CD4-positive, alpha-beta T cell treated with Interleukin-17A for 4 hours (primary cell): ENCODE data around the gene P4HA1.
"Not testable (repeated sequence)": the region's sequence is repeated elsewhere in the genome, so short reads cannot be mapped to it uniquely, and the experiment has no call there.

Source experiments
- DNase-seq: peaks from one replicate; pipeline ENCODE4 v3.0.0-alpha.2; 2020; ENCODE audit warnings: mixed read lengths

P4HA1 gene

DNA sequence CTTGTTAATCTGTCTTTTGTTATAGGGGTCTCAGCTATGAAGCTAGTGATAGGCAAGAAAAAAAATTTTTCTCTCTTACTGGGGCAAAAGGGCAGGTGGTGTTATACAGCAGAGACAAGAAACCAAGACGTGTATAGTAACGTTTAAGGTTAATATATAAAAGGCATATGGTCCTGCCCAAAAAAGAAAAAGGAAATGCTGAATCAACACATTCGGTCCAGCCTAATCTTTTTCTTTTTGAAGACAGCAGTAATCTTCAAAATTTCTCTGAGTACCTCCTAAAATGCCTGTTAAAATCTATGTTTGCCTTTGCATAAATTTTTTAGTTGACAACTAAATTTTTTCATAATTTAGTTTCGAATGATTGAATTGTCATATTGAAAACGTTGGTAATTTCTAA lies 54.5 kb downstream of the P4HA1 start:
- DNase-seq, result no peak

DNA sequence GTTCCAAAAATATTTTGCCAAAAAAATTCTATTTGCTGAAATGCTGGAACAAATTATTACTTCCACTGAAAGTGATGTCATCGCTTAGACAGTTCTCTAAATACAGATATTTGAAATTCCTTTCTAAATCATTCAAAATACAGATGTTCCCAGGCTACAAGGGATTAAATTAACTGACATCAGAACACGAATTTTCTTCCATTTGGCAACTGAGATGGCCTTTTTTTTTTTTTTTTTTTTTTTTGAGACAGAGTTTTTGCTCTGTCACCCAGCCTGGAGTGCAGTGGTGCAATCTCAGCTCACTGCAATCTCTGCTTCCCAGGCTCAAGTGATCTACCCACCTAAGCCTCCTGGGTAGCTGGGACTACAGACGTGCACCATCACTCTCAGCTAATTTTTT lies 57.0 kb downstream of the P4HA1 start:
- no peak for DNase-seq

DNA sequence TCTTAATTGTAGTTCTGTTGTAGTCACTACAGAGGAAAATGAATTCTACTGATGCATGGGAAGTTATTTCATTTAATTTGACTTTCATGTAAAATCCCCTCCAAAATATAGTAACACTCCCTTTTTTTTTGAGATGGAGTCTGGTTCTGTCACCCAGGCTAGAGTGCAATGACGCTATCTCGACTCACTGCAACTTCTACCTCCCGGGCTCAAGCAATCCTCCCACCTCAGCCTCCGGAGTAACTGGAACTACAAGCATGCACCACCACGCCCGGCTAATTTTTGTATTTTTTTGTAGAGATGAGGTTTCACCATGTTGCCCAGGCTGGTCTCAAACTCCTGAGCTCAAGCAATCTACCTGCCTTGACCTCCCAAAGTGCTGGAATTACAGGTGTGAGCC lies 60.4 kb downstream of the P4HA1 start:
- not testable (repeated sequence) for DNase-seq

DNA sequence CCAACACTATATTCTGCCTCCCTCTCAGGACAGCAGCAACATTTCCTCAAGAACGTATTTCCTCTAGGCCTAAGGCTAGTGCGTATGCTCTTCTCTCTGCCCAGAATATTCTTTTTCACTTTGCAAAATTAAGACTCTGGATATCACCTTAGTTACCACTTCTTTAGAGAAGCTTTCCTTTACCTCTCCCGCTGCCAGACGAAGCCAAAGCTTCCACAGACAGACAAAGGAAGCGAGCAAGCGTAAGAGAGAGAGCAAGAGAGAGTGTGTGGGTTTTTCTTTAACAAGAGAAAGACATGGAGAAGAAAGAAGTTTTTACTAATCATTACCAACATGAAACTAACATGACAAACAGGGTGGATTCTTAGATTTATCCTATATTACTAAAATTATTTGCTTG lies 64.1 kb downstream of the P4HA1 start:
- DNase-seq, result no peak

DNA sequence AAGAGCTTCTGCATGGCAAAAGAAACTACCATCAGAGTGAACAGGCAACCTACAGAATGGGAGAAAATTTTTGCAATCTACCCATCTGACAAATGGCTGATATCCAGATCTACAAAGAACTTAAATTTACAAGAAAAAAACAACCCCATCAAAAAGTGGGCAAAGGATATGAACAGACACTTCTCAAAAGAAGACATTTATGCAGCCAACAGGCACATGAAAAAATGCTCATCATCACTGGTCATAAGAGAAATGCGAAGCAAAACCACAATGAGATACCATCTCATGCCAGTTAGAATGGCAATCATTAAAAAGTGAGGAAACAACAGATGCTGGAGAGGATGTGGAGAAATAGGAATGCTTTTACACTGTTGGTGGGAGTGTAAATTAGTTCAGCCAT lies 70.0 kb downstream of the P4HA1 start:
- DNase-seq, result not testable (repeated sequence)

DNA sequence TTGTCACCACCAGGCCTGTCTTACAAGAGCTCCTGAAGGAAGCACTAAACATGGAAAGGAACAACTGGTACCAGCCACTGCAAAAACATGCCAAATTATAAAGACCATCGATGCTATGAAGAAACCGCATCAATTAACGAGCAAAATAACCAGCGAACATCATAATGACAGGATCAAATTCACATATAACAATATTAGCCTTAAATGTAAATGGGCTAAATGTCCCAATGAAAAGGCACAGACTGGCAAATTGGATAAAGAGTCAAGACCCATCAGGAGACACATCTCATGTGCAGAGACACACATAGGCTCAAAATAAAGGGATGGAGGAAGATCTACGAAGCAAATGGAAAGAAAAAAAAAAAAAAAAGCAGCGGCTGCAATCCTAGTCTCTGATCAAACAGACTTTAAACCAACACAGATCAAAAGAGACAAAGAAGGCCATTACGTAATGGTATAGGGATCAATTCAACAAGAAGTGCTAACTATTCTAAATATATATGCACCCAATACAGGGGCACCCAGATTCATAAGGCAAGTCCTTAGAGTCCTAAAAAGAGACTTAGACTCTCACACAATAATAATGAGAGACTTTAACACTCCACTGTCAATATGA lies 73.1 kb downstream of the P4HA1 start:
- DNase-seq, result not testable (repeated sequence)

DNA sequence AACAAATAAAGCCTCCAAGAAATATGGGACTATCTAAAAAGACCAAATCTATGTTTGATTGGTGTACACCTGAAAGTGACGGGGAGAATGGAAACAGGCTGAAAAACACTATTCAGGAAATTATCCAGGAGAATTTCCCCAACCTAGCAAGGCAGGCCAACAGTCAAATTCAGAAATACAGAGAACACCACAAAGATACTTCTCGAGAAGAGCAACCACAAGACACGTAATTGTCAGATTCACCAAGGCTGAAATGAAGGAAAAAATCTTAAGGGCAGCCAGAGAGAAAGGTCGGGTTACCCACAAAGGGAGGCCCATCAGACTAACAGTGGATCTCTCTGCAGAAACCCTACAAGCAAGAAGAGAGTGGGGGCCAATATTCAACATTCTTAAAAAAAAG lies 73.7 kb downstream of the P4HA1 start:
- DNase-seq, result not testable (repeated sequence)

DNA sequence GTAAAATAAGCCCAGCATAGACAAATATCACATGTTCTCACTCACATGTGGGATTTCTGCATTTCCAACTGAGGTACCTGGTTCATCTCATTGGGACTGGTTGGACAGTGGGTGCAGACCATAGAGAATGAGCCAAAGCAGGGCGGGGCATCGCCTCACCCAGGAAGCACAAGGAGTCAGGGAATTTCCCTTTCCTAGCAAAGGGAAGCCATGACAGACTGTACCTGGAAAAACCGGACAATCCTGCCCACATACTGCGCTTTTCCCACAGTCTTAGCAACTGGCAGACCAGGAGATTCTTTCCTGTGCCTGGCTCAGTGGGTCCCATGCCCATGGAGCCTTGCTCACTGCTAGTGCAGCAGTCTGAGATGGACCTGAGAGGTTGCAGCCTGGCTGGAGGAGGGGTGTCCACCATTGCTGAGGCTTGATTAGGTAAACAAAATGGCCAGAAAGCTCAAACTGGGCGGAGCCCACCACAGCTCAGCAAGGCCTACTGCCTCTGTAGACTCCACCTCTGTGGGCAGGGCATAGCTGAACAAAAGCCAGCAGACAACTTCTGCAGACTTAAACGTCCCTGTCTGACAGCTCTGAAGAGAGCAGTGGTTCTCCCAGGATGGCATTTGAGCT lies 75.0 kb downstream of the P4HA1 start:
- DNase-seq, result not testable (repeated sequence)

DNA sequence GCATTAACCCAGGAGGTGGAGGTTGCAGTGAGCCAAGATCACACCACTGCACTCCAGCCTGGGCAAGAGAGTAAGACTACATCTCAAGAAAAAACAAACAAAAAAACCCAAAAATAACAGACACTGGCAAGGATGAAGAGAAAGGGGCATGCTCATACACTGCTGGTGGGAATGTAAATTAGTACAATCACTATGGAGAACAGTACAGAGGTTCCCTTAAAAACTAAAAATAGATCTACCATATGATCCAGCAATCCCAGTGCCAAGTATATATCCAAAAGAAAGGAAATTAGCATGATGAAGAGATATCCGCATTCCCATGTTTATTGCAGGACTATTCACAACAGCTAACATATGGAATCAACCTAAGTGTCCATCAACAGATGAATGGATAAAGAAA lies 75.6 kb downstream of the P4HA1 start:
- DNase-seq, result no peak

DNA sequence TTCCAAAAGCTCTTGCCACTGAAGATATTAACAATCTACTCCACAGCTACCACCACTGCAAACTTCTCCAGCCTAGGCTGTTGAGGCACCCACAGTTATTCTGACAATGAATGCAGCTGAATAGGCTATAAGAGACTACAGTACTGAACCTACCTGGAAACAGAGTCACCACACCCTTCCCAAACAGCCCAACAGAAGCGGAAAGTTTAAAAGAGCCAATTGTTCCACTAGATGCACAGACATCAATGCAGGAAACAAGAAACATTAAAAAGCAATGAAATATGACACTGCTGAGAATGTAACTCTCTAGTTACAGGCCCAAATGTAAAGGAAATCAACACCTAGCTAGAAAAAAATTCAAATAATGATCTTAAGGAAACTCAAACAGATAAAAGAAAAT lies 77.6 kb downstream of the P4HA1 start:
- no peak for DNase-seq

DNA sequence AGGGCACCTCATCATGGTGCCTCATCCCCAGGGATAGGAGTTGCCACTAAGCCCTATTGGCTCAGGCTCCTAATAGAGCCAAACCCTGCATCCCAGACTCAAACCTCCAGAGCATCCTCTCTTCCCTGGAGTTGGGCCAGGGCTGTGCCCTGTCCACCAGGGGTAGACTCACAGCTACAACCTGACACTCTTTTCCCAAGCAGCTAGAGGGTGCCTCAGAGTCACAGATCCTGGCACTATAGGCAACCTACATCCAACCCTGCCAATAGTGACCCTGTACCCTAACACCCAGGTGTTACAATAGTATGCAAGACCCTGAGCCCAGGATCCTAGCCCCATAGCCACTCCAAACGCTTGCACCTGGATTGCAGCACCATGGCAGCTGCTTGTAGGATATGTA lies 78.0 kb downstream of the P4HA1 start:
- no peak for DNase-seq

DNA sequence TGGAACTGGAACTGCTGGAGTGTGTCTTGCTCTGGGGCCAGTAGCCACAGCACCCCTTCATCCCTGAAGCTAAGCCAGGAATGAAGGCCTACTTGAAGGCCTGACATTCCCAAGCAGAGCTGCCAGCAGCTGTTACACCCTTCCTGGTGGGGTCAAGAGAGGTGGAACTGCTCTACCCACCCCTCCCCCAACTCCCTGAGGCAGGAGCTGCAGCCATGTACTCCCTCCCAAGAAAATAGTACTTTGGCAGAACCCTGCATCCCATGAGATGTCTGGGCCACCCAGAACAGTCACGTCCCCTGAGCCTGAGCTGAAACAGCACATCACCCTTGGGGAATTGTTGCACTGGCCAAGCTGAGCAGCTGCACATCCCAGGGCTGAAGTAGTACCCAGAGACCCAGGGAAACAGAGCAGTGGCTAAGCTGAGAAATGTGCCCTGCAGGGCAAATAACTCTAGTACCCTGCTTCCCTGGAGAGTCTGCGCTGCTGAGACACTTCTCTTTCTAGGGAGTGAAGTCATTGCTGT lies 78.6 kb downstream of the P4HA1 start:
- DNase-seq, result no peak

DNA sequence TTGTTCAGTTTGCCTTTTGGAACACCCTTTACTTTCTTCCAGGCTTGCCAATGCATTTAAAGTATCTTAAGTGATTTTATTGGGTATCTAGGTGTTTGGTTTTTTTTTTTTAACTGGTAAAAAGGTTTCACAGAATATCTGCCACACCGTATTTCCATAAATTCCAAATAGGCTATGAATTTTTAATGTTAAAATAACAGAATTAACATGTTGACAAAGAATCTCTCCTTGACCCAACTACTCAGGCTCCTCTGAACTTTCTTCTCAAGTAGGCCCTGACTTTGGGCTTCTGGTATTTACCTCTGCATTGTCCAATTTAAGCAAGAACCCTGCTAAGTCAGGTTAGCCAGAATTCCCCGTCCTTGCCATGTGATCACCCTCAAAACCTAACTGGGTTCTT lies 80.9 kb downstream of the P4HA1 start:
- no peak for DNase-seq

DNA sequence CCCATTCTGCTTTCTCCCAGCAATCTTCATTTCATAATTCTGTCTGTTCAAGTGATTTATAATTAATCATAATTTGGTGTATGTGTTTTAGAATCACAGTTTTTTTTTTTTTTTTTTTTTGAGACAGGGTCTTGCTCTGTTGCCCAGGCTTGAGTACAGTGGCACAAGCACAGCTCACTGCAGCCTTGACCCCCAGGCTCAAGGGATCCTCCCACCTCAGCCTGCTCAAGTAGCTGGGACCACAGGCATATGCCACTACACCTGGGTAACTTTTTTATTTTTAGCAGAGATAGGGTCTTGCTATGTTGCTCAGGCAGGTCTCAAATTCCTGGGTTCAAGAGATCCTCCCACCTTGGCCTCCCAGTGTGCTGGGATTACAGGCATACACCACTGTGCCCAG lies 92.8 kb downstream of the P4HA1 start:
- no peak for DNase-seq

DNA sequence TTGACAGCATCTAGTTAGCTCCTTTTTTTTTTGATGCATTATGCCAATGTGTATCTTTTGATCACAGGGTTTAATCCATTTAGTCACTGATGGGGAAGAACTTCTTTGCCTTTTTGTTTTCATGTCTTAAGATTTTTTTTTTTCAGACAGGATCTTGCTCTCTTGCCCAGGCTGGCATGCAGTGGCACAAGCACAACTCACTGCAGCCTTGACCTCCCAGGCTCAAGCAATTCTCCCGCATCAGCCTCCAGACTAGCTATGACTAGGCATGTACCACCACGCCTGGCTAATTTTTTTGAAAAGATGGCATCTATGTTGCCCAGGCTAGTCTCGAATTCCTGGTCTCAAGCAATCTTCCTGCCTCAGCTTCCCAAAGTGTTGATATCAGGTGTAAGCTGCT lies 95.7 kb downstream of the P4HA1 start:
- DNase-seq, result no peak

DNA sequence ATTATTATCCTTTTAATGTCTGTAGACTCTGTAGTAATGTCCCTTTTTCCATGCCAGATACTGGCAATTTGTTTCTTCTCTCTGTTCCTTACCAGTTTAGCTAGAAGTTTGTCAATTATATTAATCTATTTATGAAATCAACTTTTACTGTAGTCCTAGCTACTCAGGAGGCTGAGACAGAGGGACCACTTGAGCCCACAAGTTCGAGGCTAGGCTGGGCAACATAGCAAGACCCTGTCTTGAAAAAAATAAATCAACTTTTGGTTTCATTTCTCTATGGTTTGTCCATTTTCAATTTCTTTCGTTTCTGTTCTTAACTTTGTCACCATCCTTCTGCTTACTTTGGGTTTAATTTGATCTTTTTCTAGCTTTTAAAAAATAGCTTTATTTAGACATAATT lies 99.6 kb downstream of the P4HA1 start:
- DNase-seq, result no peak

DNA sequence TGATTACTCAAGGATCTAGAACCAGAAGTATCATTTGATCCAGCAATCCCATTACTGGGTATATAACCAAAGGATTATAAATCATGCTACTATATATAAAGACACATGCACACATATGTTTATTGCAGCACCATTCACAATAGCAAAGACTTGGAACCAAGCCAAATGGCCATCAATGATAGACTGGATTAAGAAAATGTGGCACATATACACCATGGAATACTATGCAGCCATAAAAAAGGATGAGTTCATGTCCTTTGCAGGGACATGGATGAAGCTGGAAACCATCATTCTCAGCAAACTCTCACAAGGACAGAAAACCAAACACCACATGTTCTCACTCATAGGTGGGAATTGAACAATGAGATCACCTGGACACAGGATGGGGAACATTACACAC lies 101.2 kb downstream of the P4HA1 start:
- not testable (repeated sequence) for DNase-seq

DNA sequence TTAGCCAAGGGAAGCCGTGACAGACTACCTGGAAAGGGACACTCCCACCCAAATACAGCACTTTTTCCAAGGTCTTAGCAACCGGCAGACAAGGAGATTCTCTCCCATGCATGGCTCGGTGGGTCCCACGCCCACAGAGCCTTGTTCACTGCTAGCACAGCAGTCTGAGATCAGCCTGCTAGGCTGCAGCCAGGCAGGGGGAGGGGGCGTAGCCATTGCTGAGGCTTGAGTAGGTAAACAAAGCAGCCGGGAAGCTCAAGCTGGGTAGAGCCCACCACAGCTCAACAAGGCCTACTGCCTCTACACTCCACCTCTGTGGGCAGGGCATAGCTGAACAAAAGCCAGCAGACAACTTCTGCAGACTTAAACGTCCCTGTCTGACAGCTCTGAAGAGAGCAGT lies 106.9 kb downstream of the P4HA1 start:
- not testable (repeated sequence) for DNase-seq

DNA sequence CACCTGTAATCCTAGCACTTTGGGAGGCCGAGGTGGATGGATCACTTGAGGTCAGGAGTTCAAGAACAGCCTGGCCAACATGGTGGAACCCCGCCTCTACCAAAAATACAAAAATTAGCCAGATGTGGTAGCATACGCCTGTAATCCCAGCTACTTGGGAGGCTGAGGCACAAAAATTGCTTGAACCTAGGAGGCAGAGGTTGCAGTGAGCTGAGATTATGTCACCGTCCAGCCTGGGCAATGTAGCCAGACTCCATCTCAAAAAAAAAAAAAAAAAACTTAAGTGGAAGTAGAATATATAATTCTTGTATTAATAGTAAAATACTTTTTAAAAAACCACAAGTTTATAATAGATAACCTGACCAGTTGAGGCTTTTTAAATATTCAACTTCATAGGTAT lies 112.0 kb downstream of the P4HA1 start:
- DNase-seq, result not testable (repeated sequence)

DNA sequence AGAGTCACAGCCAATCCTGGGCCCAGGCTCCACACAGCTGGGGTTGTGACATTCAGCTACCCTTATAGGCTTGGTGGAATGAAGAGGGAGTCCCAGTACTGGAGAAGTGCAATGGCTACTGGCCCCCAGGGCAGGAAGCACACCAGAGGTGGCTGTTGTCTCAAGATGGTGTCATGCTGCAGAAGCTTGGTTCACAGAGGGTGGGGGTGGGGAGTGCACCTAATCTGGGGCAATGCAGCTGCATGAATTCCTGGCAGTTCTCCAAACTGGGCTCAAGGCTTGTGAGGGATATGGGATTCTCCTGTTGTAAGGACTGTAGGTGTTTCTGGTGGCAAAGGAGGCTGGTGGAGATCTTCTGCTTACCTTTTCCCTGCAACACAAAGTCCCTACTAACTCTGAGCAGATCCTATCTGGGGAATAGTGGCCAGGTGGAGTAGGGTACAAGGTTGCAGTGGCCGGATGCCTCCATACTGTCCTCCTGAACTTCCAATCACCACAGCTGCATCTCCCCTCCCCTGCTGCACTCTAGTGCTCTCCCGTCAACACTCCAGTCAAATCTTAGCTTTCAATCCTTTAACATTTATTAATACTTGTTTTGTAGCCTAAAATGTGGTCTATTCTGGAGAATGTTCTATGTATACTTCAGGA lies 114.7 kb downstream of the P4HA1 start:
- no peak for DNase-seq

DNA sequence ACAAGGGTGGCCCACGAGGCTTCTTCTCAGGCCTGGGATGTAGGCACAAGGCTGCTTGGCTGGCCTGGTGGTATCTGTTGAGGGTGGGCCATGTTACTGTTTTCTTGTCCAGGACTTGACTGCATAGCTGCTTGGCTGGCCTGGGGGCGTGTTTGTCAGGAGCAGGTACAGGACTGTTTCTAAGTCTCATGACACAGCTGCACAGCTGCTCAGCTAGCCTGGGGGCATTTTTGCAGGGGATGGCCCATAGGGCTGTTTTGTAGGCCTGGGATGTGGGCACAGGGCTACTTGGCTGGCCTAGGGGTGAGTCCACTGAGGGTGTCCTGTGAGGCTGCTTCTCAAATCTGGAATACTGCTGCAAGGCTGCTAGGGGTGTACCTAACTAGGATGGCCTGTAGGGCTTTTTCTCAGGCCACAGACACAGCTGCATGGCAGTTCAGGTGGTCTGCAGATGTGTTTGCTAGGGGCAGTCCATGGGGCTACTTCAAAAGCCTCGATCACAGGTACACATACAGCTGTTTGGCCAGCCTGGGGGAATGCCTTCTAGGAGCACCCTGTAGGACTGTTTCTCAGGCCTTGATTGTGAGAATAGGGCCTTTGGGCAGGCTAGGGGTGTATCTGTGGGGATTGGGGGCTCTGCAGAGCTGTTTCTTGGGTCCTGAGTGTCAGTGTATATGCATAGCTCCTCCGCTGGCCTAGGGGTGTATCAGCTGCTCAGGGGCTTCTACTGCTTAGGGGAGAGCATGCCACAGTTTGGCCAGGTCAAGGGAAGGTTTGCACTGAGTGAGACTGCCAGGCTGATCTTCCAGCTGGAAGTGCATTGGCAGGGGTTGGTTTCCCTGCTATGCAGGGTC lies 115.4 kb downstream of the P4HA1 start:
- no peak for DNase-seq

DNA sequence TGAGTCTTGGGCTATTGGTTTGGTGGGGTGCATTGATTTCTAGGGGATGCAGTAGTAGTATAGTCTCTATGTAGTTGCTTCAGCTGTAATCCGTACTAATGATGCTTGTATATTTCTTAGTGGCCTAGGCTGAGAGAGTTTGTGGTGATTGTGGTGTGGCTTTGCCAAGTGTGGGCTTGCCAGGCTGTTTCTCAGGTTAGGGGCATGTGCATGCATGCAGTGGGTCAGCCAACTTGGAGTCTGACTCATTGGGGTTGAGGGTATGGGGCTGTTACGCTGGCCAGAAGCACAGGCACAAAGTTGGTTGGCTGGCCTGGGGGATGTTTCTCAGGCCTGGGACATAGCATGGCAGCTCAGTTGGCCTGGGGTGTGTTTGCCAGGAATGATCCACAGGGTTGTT lies 116.3 kb downstream of the P4HA1 start:
- no peak for DNase-seq

DNA sequence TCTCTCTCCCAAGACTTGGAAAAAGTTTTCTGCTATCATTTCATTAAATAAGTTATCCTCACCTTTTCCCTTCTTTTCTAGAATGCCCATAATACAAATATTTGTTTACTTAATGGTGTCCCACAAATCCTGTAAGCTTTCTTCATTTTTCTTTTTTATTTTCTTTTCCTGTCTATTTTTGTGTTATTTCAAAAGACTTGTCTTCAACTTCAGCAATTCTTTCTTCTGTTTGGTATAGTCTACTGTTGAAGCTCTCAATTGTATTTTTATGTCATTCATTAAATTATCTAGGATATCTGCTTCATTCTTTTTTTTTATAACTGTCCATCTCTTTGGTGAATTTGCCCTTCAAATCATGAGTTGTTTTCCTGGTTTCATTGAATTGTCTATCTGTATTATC lies 117.0 kb downstream of the P4HA1 start:
- DNase-seq, result no peak
